Esophagus muscularis mucosa (tissue), 4 donors: Measurements from ENCODE around the gene ATP5MC2.

Experiments
- EP300 ChIP-seq: sonication (generic); formaldehyde crosslinking; IDR thresholded peaks from one replicate; pipeline ENCODE4 v1.6.1; 2017; ENCODE audit warnings: antibody characterized with exemption
- POLR2AphosphoS5 ChIP-seq, 2 donors: sonication (generic); formaldehyde crosslinking; IDR thresholded peaks; one replicate each; pipeline ENCODE4 v1.6.1; 2017; ENCODE audit warnings: antibody characterized with exemption in 2 of 2
- TF ChIP-seq, protein P1 (sequence below), 3 experiments: fragments of 200-600 bp in 2 of 3; fragments of 450-650 bp in 1 of 3; sonication (generic) in 2 of 3; IDR thresholded peaks; one replicate each; pipeline ENCODE4 v1.5.1; 2017 to 2019; ENCODE audit warnings: antibody characterized with exemption in 3 of 3, mild to moderate bottlenecking in 2 of 3, moderate library complexity in 1 of 3

DNA sequence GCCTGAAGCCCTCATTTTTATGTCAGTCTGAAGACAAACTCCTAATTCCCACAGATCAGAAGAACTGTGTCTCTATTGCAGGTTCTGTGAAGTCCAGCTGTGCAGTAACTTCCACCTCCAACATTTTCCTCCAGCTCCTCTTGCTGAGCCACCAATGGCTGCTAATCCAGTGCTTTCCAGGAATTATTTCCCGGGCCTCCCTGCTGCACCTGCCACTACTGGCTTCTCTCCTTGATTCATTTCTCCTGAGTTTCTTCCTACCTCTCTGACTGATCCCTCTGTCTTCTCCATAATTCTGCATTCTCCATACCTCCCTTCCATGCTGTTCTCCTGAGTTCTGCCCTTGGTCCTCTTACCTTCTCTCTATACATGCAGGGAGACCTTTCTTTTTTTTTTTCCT lies 30.2 kb upstream of the ATP5MC2 start:
- TF ChIP-seq EP300: no peak
- TF ChIP-seq, protein P1, sequence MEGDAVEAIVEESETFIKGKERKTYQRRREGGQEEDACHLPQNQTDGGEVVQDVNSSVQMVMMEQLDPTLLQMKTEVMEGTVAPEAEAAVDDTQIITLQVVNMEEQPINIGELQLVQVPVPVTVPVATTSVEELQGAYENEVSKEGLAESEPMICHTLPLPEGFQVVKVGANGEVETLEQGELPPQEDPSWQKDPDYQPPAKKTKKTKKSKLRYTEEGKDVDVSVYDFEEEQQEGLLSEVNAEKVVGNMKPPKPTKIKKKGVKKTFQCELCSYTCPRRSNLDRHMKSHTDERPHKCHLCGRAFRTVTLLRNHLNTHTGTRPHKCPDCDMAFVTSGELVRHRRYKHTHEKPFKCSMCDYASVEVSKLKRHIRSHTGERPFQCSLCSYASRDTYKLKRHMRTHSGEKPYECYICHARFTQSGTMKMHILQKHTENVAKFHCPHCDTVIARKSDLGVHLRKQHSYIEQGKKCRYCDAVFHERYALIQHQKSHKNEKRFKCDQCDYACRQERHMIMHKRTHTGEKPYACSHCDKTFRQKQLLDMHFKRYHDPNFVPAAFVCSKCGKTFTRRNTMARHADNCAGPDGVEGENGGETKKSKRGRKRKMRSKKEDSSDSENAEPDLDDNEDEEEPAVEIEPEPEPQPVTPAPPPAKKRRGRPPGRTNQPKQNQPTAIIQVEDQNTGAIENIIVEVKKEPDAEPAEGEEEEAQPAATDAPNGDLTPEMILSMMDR (IDR thresholded peaks at IDR 0.05): no peak
- no peak for TF ChIP-seq POLR2AphosphoS5 (IDR thresholded peaks at IDR 0.05)
